HepG2 (cell line): ENCODE results near the gene ASB16. TPM values are rescaled to one million over a fixed set of nuclear protein-coding genes. Genes with fewer than 3 reads are reported as not detected.

Experiments used
- ELF3 ChIP-seq: IDR thresholded peaks from 2 replicates; pipeline ENCODE4 v1.6.1; 2016; ENCODE audit warnings: missing genetic modification reagents, missing compliant biosample characterization
- GATAD2A ChIP-seq: IDR thresholded peaks from 2 replicates; pipeline ENCODE4 v1.6.1; 2016
- MTA3 ChIP-seq: sonication (generic); formaldehyde crosslinking; IDR thresholded peaks from 2 replicates; pipeline ENCODE4 v1.4.0; 2020; ENCODE audit warnings: missing genetic modification reagents
- MYNN ChIP-seq: sonication (generic); formaldehyde crosslinking; IDR thresholded peaks from 2 replicates; pipeline ENCODE4 v1.4.0; 2020; ENCODE audit warnings: mild to moderate bottlenecking, low read depth, missing genetic modification reagents
- NAIF1 ChIP-seq: sonication (generic); formaldehyde crosslinking; IDR thresholded peaks from 2 replicates; pipeline ENCODE4 v1.5.0; 2020; ENCODE audit warnings: mild to moderate bottlenecking, missing genetic modification reagents, borderline replicate concordance
- SRF ChIP-seq: IDR thresholded peaks from 2 replicates; pipeline ENCODE4 v1.6.1; 2011; ENCODE audit warnings: mild to moderate bottlenecking, low read depth, low read length, moderate library complexity
- ZNF136 ChIP-seq: sonication (generic); formaldehyde crosslinking; IDR thresholded peaks from 2 replicates; pipeline ENCODE4 v1.8.1; 2022; ENCODE audit warnings: low read depth, mild to moderate bottlenecking, moderate library complexity, missing genetic modification reagents
- ZNF20 ChIP-seq: sonication (generic); formaldehyde crosslinking; IDR thresholded peaks from 2 replicates; pipeline ENCODE4 v1.4.0; 2020; ENCODE audit warnings: mild to moderate bottlenecking, moderate library complexity, missing genetic modification reagents
- ZNF329 ChIP-seq: sonication (generic); formaldehyde crosslinking; IDR thresholded peaks from 2 replicates; pipeline ENCODE4 v1.9.0; 2021; ENCODE audit warnings: low read depth, mild to moderate bottlenecking, missing genetic modification reagents
- ZNF335 ChIP-seq: sonication (generic); formaldehyde crosslinking; IDR thresholded peaks from 2 replicates; pipeline ENCODE4 v1.4.0; 2020; ENCODE audit warnings: missing genetic modification reagents
- ZNF550 ChIP-seq: sonication (generic); formaldehyde crosslinking; IDR thresholded peaks from 2 replicates; pipeline ENCODE4 v1.4.0; 2020; ENCODE audit warnings: mild to moderate bottlenecking, missing genetic modification reagents, borderline replicate concordance
- ZNF557 ChIP-seq: sonication (generic); formaldehyde crosslinking; IDR thresholded peaks from 2 replicates; pipeline ENCODE4 v1.4.0; 2020; ENCODE audit warnings: missing genetic modification reagents
- ZNF589 ChIP-seq: sonication (generic); formaldehyde crosslinking; conservative IDR thresholded peaks from 2 replicates; pipeline ENCODE4 v1.8.0; 2022; ENCODE audit warnings: mild to moderate bottlenecking, moderate library complexity, missing genetic modification reagents
- ZNF646 ChIP-seq: sonication (generic); formaldehyde crosslinking; IDR thresholded peaks from 2 replicates; pipeline ENCODE4 v1.9.0; 2021; ENCODE audit warnings: mild to moderate bottlenecking, missing genetic modification reagents
- ZNF740 ChIP-seq: sonication (generic); formaldehyde crosslinking; IDR thresholded peaks from 2 replicates; pipeline ENCODE4 v1.4.0; 2020; ENCODE audit warnings: missing genetic modification reagents
- ZNF761 ChIP-seq: sonication (generic); formaldehyde crosslinking; conservative IDR thresholded peaks from 2 replicates; pipeline ENCODE4 v1.4.0; 2020; ENCODE audit warnings: mild to moderate bottlenecking, missing genetic modification reagents
- polyA plus RNA-seq, 8 experiments: library from polyadenylated mRNA; depleted of rRNA in 3 of 8; stranded (reverse) in 7 of 8; unstranded in 1 of 8; fragments of >200 nt; fragmentation: Illumina TruSeq in 4 of 8; extraction: Trizol in 4 of 8; gene quantifications; 2 replicates each; pipeline versions ENCODE4 v1.2.1 to v1.2.3, GENCODE V29; 2011 to 2016; ENCODE audit warnings: low read depth in 4 of 8, missing spikeins in 1 of 8, mixed read lengths in 1 of 8; ENCODE audit not compliant: insufficient read depth in 1 of 8
- total RNA-seq, 5 experiments: library from RNA; depleted of rRNA; stranded (reverse); fragments of >200 nt; fragmentation: Illumina TruSeq; extraction: Trizol; gene quantifications; 2 replicates each; pipeline ENCODE4 v1.2.3, GENCODE V29; 2016; ENCODE audit warnings: low read depth in 1 of 5
- TF ChIP-seq, protein P1 (sequence below): IDR thresholded peaks from 2 replicates; pipeline ENCODE4 v1.6.1; 2016
- TF ChIP-seq, protein P2 (sequence below): sonication (generic); formaldehyde crosslinking; IDR thresholded peaks from 2 replicates; pipeline ENCODE4 v1.5.1; 2020; ENCODE audit warnings: mild to moderate bottlenecking, missing genetic modification reagents, moderate library complexity

The ASB16 gene
- total and polyA plus RNA-seq, 2 of the 13 experiments (the other 11 are each of a cell fraction or from before 2014, with no cell fraction given) = 0.07 TPM; not detected in 1

GRCh38 chr17:44220213-44221083 lies 49.9 kb downstream of the ASB16 start (continued):
- no peak for TF ChIP-seq ZNF589 (CRISPR knock-in tag)
- no peak for TF ChIP-seq ZNF550 (CRISPR knock-in tag)
- TF ChIP-seq, protein P1, sequence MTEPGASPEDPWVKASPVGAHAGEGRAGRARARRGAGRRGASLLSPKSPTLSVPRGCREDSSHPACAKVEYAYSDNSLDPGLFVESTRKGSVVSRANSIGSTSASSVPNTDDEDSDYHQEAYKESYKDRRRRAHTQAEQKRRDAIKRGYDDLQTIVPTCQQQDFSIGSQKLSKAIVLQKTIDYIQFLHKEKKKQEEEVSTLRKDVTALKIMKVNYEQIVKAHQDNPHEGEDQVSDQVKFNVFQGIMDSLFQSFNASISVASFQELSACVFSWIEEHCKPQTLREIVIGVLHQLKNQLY = no peak
- no peak for TF ChIP-seq GATAD2A (CRISPR knock-in tag)
- TF ChIP-seq ZNF329 (CRISPR knock-in tag) = no peak
- no peak for TF ChIP-seq ELF3 (CRISPR knock-in tag)
- no peak for TF ChIP-seq ZNF557 (CRISPR knock-in tag)
- TF ChIP-seq NAIF1 (CRISPR knock-in tag) = no peak
- no peak for TF ChIP-seq MTA3 (CRISPR knock-in tag)
- TF ChIP-seq ZNF335 = no peak
- TF ChIP-seq ZNF20 (CRISPR knock-in tag) = no peak; the same call in 1 of the 2 replicates
- TF ChIP-seq MYNN (CRISPR knock-in tag) = no peak
- no peak for TF ChIP-seq ZNF136
- TF ChIP-seq ZNF740 (CRISPR knock-in tag) = no peak
- no peak for TF ChIP-seq ZNF646 (CRISPR knock-in tag)
- TF ChIP-seq, protein P2, sequence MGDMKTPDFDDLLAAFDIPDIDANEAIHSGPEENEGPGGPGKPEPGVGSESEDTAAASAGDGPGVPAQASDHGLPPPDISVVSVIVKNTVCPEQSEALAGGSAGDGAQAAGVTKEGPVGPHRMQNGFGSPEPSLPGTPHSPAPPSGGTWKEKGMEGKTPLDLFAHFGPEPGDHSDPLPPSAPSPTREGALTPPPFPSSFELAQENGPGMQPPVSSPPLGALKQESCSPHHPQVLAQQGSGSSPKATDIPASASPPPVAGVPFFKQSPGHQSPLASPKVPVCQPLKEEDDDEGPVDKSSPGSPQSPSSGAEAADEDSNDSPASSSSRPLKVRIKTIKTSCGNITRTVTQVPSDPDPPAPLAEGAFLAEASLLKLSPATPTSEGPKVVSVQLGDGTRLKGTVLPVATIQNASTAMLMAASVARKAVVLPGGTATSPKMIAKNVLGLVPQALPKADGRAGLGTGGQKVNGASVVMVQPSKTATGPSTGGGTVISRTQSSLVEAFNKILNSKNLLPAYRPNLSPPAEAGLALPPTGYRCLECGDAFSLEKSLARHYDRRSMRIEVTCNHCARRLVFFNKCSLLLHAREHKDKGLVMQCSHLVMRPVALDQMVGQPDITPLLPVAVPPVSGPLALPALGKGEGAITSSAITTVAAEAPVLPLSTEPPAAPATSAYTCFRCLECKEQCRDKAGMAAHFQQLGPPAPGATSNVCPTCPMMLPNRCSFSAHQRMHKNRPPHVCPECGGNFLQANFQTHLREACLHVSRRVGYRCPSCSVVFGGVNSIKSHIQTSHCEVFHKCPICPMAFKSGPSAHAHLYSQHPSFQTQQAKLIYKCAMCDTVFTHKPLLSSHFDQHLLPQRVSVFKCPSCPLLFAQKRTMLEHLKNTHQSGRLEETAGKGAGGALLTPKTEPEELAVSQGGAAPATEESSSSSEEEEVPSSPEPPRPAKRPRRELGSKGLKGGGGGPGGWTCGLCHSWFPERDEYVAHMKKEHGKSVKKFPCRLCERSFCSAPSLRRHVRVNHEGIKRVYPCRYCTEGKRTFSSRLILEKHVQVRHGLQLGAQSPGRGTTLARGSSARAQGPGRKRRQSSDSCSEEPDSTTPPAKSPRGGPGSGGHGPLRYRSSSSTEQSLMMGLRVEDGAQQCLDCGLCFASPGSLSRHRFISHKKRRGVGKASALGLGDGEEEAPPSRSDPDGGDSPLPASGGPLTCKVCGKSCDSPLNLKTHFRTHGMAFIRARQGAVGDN (CRISPR knock-in tag) = peak; percentile 44
- no peak for TF ChIP-seq SRF
- no peak for TF ChIP-seq ZNF761 (CRISPR knock-in tag)
